Measurements from ENCODE around the gene MICALL2. TPM values are rescaled to one million over a fixed set of nuclear protein-coding genes. Genes with fewer than 3 reads are reported as not detected.

Gene MICALL2
- total RNA-seq, 4 donors from 2014 or later = 10.0 to 16.6 (median 14.3) TPM

GRCh38 chr7:1495564-1496242, 36.4 kb upstream of the MICALL2 start:
- intact Hi-C loops (cut with DNase I) = no loop called here
- H3K4me1 ChIP-seq = no peaks in the 10 kb centered on the region
- 92 to 93% methylated on average over 14 to 32 of the region's 34 CpGs for WGBS, 2 donors
- no peak overlapping the region for H3K27ac ChIP-seq
- no peak for DNase-seq
- peaks cover 46 to 70% of the 10 kb centered on the region in 2 donors for H3K36me3 ChIP-seq
- no peaks in the 10 kb centered on the region for H3K27me3 ChIP-seq
- H3K9me3 ChIP-seq = no peaks in the 10 kb centered on the region
- no peak overlapping the region for H3K4me3 ChIP-seq (replicated peaks in 1 of 3)
- TF ChIP-seq, protein P1, sequence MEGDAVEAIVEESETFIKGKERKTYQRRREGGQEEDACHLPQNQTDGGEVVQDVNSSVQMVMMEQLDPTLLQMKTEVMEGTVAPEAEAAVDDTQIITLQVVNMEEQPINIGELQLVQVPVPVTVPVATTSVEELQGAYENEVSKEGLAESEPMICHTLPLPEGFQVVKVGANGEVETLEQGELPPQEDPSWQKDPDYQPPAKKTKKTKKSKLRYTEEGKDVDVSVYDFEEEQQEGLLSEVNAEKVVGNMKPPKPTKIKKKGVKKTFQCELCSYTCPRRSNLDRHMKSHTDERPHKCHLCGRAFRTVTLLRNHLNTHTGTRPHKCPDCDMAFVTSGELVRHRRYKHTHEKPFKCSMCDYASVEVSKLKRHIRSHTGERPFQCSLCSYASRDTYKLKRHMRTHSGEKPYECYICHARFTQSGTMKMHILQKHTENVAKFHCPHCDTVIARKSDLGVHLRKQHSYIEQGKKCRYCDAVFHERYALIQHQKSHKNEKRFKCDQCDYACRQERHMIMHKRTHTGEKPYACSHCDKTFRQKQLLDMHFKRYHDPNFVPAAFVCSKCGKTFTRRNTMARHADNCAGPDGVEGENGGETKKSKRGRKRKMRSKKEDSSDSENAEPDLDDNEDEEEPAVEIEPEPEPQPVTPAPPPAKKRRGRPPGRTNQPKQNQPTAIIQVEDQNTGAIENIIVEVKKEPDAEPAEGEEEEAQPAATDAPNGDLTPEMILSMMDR (IDR thresholded peaks at IDR 0.05) = no peak
- no peak for TF ChIP-seq POLR2A (IDR thresholded peaks at IDR 0.05)

DNA sequence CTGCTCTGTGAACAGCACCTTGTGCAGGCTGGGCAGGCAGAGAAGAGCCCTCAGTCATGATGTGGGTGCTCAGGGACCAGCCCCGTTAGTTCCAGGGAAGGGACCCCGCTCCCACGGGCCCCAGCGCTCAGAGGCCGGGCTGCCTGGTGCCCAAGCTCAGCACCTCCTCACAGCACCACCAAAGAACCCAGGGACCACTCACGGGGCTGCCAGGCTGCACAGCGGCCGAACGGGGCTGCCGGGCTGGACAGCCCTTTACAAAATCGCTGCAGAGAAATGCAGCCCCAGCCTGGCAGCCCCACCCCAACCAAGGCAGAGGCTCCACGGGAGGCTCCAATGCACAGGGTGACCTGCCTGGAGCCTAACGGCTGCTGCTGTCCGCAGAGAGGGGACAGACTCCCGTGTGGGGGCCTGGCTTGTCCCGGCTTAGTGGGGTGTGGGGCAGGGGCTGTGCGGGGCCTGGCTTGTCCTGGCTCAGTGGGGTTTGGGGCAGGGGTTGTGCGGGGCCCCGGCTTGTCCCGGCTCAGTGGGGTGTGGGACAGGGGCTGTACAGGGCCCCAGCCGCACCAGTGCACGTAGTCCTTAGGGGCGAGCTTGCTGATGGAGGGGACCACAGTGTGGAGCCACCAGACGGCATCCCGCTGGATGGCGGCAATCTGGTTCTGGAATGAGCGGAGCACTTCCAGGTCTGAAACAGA, 35.7 kb upstream of the MICALL2 start:
- WGBS, 2 donors = 96 to 100% methylated on average over 4 to 18 of the region's 27 CpGs
- Histone ChIP-seq H3K4me3 (replicated peaks in 1 of 3) (no peak overlapping the region), H3K27me3 (no peaks in the 10 kb centered on the region), H3K4me1 (no peaks in the 10 kb centered on the region), H3K36me3 (peaks cover 40 to 67% of the 10 kb centered on the region in 2 donors), H3K9me3 (no peaks in the 10 kb centered on the region), H3K27ac (no peak overlapping the region)
- intact Hi-C loops (cut with DNase I) = no loop called here
- TF ChIP-seq, protein P1 (IDR thresholded peaks at IDR 0.05) = no peak
- TF ChIP-seq POLR2A (IDR thresholded peaks at IDR 0.05) = no peak
- no peak for DNase-seq

DNA sequence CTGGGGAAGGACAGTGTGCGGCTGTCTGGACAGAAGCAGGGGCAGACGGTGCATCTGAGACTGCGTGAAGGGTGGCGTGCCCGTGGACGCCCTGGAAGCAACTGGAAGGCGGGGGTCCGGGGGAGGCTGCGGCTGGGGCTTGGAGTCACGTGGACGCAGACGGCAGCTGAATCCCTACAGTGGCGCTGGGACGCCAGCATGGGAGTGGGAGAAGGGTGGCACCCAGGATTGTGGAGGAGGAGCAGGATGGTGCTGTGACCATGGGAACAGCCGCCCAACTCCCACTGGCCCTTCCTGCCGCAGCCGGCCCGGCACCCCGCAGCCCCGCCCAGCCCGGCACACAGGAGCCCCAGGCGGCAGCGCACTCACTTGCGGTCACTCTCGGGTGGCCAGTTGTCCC, 35.2 kb upstream of the MICALL2 start:
- intact Hi-C loops (cut with DNase I) = no loop called here
- Histone ChIP-seq H3K36me3 (peaks cover 36 to 67% of the 10 kb centered on the region in 2 donors), H3K4me3 (replicated peaks in 1 of 3) (no peak overlapping the region), H3K27ac (no peak overlapping the region), H3K9me3 (no peaks in the 10 kb centered on the region), H3K27me3 (no peaks in the 10 kb centered on the region), H3K4me1 (no peaks in the 10 kb centered on the region)
- TF ChIP-seq, protein P1 (IDR thresholded peaks at IDR 0.05) = no peak
- TF ChIP-seq POLR2A (IDR thresholded peaks at IDR 0.05) = no peak
- 93 to 99% methylated on average over 12 to 23 of the region's 25 CpGs for WGBS, 2 donors
- DNase-seq = no peak

- TF ChIP-seq, protein P1 (IDR thresholded peaks at IDR 0.05) = no peak
- TF ChIP-seq POLR2A (IDR thresholded peaks at IDR 0.05) = no peak
- H3K4me3 ChIP-seq (replicated peaks in 1 of 3) = no peak overlapping the region
- H3K9me3 ChIP-seq = no peaks in the 10 kb centered on the region
- no peak overlapping the region for H3K27ac ChIP-seq
- intact Hi-C loops (cut with DNase I) = no loop called here
- no peaks in the 10 kb centered on the region for H3K4me1 ChIP-seq
- H3K36me3 ChIP-seq = peaks cover 36 to 67% of the 10 kb centered on the region in 2 donors
- no peaks in the 10 kb centered on the region for H3K27me3 ChIP-seq
- no peak for DNase-seq
- 95 to 96% methylated on average over 11 to 12 of the region's 26 CpGs for WGBS, 2 donors
Measured at GRCh38 chr7:1493571-1493970, 34.3 kb upstream of the MICALL2 start.

- H3K4me3 ChIP-seq (replicated peaks in 1 of 3) = no peak overlapping the region
- no peaks in the 10 kb centered on the region for H3K4me1 ChIP-seq
- intact Hi-C loops (cut with DNase I) = no loop called here
- H3K27me3 ChIP-seq = no peaks in the 10 kb centered on the region
- H3K36me3 ChIP-seq = peaks cover 35 to 63% of the 10 kb centered on the region in 2 donors
- H3K9me3 ChIP-seq = no peaks in the 10 kb centered on the region
- TF ChIP-seq, protein P1 (IDR thresholded peaks at IDR 0.05) = no peak
- TF ChIP-seq POLR2A (IDR thresholded peaks at IDR 0.05) = no peak
- WGBS, 2 donors = 93 to 95% methylated on average over 19 of the region's 20 CpGs
- H3K27ac ChIP-seq = no peak overlapping the region
- no peak for DNase-seq
Measured at GRCh38 chr7:1493129-1493528, 33.9 kb upstream of the MICALL2 start.
